ENCODE results near the gene IMPG1.

- TF ChIP-seq, protein P1, sequence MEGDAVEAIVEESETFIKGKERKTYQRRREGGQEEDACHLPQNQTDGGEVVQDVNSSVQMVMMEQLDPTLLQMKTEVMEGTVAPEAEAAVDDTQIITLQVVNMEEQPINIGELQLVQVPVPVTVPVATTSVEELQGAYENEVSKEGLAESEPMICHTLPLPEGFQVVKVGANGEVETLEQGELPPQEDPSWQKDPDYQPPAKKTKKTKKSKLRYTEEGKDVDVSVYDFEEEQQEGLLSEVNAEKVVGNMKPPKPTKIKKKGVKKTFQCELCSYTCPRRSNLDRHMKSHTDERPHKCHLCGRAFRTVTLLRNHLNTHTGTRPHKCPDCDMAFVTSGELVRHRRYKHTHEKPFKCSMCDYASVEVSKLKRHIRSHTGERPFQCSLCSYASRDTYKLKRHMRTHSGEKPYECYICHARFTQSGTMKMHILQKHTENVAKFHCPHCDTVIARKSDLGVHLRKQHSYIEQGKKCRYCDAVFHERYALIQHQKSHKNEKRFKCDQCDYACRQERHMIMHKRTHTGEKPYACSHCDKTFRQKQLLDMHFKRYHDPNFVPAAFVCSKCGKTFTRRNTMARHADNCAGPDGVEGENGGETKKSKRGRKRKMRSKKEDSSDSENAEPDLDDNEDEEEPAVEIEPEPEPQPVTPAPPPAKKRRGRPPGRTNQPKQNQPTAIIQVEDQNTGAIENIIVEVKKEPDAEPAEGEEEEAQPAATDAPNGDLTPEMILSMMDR (conservative IDR thresholded peaks at IDR 0.05 in 1 of 2, IDR thresholded peaks at IDR 0.05 in 1 of 2; ENCODE audit: extremely low read depth in 1 of 2, insufficient read depth in 1 of 2, low read depth in 1 of 2, low read length in 2 of 2) = no peak
- no peak for TF ChIP-seq EZH2 (IDR thresholded peaks at IDR 0.05; ENCODE audit: borderline replicate concordance, low read length)
Measured at GRCh38 chr6:75922226-75922625, 150.2 kb downstream of the IMPG1 start.
